GM12892 (cell line): ENCODE measurements around the gene C20orf144.

Experiments
- POLR2A ChIP-seq: IDR thresholded peaks from 2 replicates; pipeline ENCODE4 v1.6.1; 2011; ENCODE audit warnings: low read depth, low read length, control low read depth
- POLR2AphosphoS5 ChIP-seq: IDR thresholded peaks from 2 replicates; pipeline ENCODE4 v1.6.1; 2011; ENCODE audit warnings: low read depth, low read length, control low read depth
- TAF1 ChIP-seq: IDR thresholded peaks from 2 replicates; pipeline ENCODE4 v1.6.1; 2011; ENCODE audit warnings: low read depth, mild to moderate bottlenecking, control low read depth, low read length, borderline replicate concordance

DNA sequence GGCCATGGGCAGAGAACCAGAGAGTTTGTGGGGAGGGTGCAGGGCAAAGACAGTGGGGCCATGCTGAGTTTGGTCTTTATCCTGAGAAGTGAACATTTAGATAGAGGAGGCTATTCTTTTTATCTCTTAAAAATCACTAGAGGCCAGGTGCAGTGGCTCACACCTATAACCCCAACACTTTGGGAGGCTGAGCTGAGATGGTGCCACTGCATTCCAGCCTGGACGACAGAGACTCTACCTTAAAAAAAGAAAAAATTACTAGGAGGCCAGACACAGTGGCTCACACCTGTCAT is 49.3 kb downstream of the C20orf144 start:
- TF ChIP-seq POLR2AphosphoS5 = no peak
- no peak for TF ChIP-seq POLR2A
- no peak for TF ChIP-seq TAF1
